ENCODE measurements around the gene A4GALT. TPM values are rescaled to one million over a fixed set of nuclear protein-coding genes. Genes with fewer than 3 reads are reported as not detected.

The A4GALT gene
- total RNA-seq, 1 experiment from 2014 or later, result 3.4 TPM

DNA sequence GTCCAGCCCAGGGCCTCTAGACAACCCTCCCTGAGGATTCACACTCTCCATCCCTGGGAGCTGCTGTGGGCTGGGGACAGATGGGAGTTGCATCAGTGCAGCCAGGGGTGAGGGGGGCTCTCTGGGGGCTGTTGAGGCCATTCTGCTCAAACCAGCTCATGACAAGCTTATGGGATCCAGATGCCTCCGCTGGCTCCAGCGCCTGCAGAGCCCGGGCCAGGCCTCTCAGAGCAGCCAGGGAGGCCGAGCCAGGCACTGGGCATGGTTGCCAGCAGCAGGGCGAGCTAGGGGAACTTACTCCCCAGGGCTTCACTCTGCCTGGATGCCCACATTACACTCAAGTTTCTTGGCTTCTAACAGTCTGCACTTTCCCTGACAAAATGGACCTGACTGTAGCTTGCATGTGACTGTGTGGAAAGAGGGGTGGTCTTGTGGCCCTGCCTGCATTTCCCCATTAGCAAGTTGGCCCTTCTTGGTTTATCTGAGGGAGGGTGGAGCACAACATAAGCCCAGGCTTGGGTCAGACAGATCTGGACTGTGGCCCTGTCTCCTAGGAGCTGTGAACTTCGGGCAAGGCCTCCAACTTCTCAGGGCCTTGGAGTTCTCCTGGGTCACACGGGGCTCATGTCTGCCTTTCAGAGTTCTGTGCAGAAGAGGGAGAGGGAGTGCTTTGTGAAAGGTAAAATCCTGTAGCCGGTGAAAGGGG lies 36.9 kb downstream of the A4GALT start:
- Mint-ChIP-seq H3K4me1 (peaks cover 11 to 23% of the 10 kb centered on the region in 2 experiments), H3K27ac (no peak overlapping the region), H3K27me3 (ENCODE audit: low read depth) (peaks cover 12% of the 10 kb centered on the region), H3K9me3 (peaks cover 1 to 6% of the 10 kb centered on the region in 2 experiments; a peak in 4 of 5 replicates), H3K4me3 (no peak overlapping the region; a peak in 1 of 5 replicates), H3K36me3 (ENCODE audit: insufficient read depth in 1 of 3, low read depth in 3 of 3) (no peaks in the 10 kb centered on the region; a peak in 2 of 7 replicates)
- Histone ChIP-seq H2AK5ac (ENCODE audit: insufficient read length, low read length) (no peak overlapping the region), H4K8ac (replicated peaks; ENCODE audit: insufficient read length, low read depth, low read length) (no peak overlapping the region), H3K4me1 (ENCODE audit: insufficient read depth, low read length) (no peaks in the 10 kb centered on the region), H3K79me2 (ENCODE audit: insufficient read depth, low read length) (no peaks in the 10 kb centered on the region), H2AFZ (ENCODE audit: low read length) (no peak overlapping the region), H2BK15ac (ENCODE audit: low read depth, low read length) (no peak overlapping the region), H3T11ph (ENCODE audit: low read length) (no peak overlapping the region), H3K23ac (ENCODE audit: insufficient read length, low read depth, low read length) (no peak overlapping the region), H3K27me3 (ENCODE audit: insufficient read depth, low read length) (no peaks in the 10 kb centered on the region), H2BK20ac (ENCODE audit: low read depth, low read length, poor library complexity, severe bottlenecking) (no peak overlapping the region), H3K23me2 (ENCODE audit: insufficient read length, low read depth, low read length, poor library complexity, severe bottlenecking) (no peaks in the 10 kb centered on the region), H4K91ac (ENCODE audit: insufficient read length, low read depth, low read length) (no peak overlapping the region), H3K79me1 (ENCODE audit: insufficient read depth, low read depth, low read length, poor library complexity, severe bottlenecking) (no peaks in the 10 kb centered on the region), H3K9ac (ENCODE audit: extremely low read depth, insufficient read length, low read length) (no peak overlapping the region), H4K5ac (ENCODE audit: insufficient read length, low read depth, low read length) (no peak overlapping the region), H2BK12ac (ENCODE audit: insufficient read length, low read depth, low read length) (no peak overlapping the region), H3K56ac (ENCODE audit: insufficient read length, low read depth, low read length) (no peak overlapping the region), H3K9me3 (ENCODE audit: control insufficient read depth, low read depth, low read length) (no peaks in the 10 kb centered on the region), H3K4me2 (ENCODE audit: insufficient read depth, insufficient read length, low read length) (no peak overlapping the region), H3K18ac (ENCODE audit: insufficient read length, low read depth, low read length) (no peak overlapping the region), H3K14ac (ENCODE audit: insufficient read depth, low read length) (no peak overlapping the region; the same call in 1 of the 2 replicates), H2BK5ac (ENCODE audit: insufficient read length, low read length) (no peak overlapping the region), H4K20me1 (ENCODE audit: control insufficient read depth, insufficient read depth, insufficient read length) (no peaks in the 10 kb centered on the region), H3K27ac (ENCODE audit: insufficient read length, low read depth, low read length) (no peak overlapping the region), H2BK120ac (ENCODE audit: low read depth, low read length, poor library complexity, severe bottlenecking) (no peak overlapping the region), H3K4ac (ENCODE audit: low read depth, low read length) (no peak overlapping the region)
- no CpG with 5 or more reads among the region's 8 CpGs for WGBS (ENCODE audit: extremely low coverage, insufficient read length, low lambda C conversion rate)
- no peak for TF ChIP-seq CTCF (conservative IDR thresholded peaks at IDR 0.05)
- DNase-seq, result no peak
